Muscle of leg (tissue), 11 donors: ENCODE data around the gene A1CF. TPM values are rescaled to one million over a fixed set of nuclear protein-coding genes. Genes with fewer than 3 reads are reported as not detected.
"Not testable (repeated sequence)": the region's sequence is repeated elsewhere in the genome, so short reads cannot be mapped to it uniquely, and the experiment has no call there.

ENCODE experiments used
- DNase-seq: peaks from one replicate; pipeline ENCODE4 v3.0.0; 2013
- H3K27ac ChIP-seq: one replicate; pipeline ENCODE4 v1.5.1; 2013; ENCODE audit warnings: mild to moderate bottlenecking, low read length, control low read depth
- H3K27me3 ChIP-seq: one replicate; pipeline ENCODE4 v1.6.1; 2013; ENCODE audit warnings: low read length; ENCODE audit not compliant: control insufficient read depth, insufficient read depth
- H3K36me3 ChIP-seq: one replicate; pipeline ENCODE4 v1.6.1; 2013; ENCODE audit warnings: low read length; ENCODE audit not compliant: control insufficient read depth, insufficient read depth
- H3K4me1 ChIP-seq: one replicate; pipeline ENCODE4 v1.6.1; 2013; ENCODE audit warnings: low read length; ENCODE audit not compliant: control insufficient read depth, insufficient read depth
- H3K4me3 ChIP-seq: one replicate; pipeline ENCODE4 v1.5.1; 2013; ENCODE audit warnings: low read length, control low read depth
- H3K9me3 ChIP-seq: replicated peaks from 2 replicates; pipeline ENCODE4 v1.6.1; 2013; ENCODE audit warnings: low read depth, low read length; ENCODE audit not compliant: control insufficient read depth
- WGBS: methylation state at CpG from one replicate; pipeline ENCODE4 v1.1.5; 2013; ENCODE audit warnings: missing lambda C conversion rate; ENCODE audit not compliant: insufficient coverage; 5-methylcytosine and 5-hydroxymethylcytosine counted together
- polyA plus RNA-seq, 8 donors: library from polyadenylated mRNA; unstranded; fragments of 120-200 nt; gene quantifications; one replicate each; pipeline versions ENCODE4 v1.2.1 to v1.2.3, GENCODE V29; 2013; ENCODE audit warnings: inconsistent platforms in 1 of 8, low replicate concordance in 1 of 8; ENCODE audit not compliant: insufficient read length in 8 of 8, insufficient read depth in 1 of 8
- total RNA-seq: library from RNA; stranded (reverse); fragments of 120-200 nt; gene quantifications from one replicate; pipeline ENCODE4 v1.2.4, GENCODE V29; 2013

A1CF gene
- total and polyA plus RNA-seq, 9 donors: 0.01 to 2.4 (median 0.11) TPM; not detected in 4

DNA sequence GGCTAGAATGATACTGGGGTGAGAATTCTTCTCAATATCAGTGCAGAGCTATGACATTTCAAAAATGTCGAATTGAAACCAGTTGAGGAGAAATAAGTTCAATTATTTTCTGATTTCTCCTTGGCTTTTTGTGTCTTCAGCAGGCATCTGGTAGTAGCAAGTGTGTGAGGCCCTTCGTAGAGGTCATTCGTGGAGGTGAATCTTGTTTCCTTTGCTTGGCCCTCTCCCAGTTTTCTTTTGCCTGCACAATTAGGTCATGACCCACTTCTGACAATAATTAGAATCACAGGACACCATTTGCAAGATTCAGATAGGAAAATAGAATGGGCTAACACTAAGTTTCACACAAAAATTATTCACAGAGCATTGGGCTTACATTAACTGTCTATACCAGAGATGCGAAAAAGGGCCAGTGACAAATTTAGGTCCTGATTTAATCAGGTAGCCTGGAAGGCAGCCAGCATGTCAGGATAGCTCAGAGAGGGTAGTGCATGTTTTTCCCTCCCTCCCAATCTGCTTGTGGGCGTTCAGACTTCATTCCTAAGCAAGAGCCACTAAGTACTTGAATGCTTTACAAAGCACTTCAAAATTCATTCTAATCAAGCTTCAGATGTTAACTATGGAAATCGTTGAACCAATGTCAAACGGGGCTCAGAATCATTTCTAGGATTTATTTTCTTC lies 24.0 kb upstream of the A1CF start:
- Histone ChIP-seq H3K4me3 (no peak overlapping the region), H3K27me3 (no peaks in the 10 kb centered on the region), H3K4me1 (no peaks in the 10 kb centered on the region), H3K9me3 (no peaks in the 10 kb centered on the region), H3K27ac (no peak overlapping the region), H3K36me3 (no peaks in the 10 kb centered on the region)
- WGBS: 64% methylated on average over 3 of the region's 7 CpGs
- no peak for DNase-seq

DNA sequence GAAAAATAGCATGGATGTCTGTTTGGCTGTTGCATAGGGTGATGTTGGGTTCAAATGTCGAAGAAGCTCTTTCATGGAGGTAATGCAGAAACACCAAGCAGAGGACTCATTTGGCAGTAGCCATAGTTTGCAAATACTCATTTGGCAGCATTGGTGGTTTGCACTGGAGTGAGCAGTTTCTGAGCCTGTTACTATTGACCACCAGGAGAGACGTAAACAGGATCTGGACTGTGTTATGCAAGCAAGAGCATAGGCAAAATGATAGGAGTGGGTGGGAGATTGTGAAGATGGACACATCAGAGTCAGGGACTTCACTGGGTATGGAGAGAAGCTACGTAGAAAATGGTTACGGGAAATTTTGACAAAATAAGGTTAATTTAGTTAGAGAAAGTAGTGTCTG lies 22.9 kb upstream of the A1CF start:
- Histone ChIP-seq H3K36me3 (no peaks in the 10 kb centered on the region), H3K27ac (no peak overlapping the region), H3K27me3 (no peaks in the 10 kb centered on the region), H3K4me1 (no peaks in the 10 kb centered on the region), H3K9me3 (no peaks in the 10 kb centered on the region), H3K4me3 (no peak overlapping the region)
- 96% methylated on average over 4 of the region's 4 CpGs for WGBS
- DNase-seq: no peak

DNA sequence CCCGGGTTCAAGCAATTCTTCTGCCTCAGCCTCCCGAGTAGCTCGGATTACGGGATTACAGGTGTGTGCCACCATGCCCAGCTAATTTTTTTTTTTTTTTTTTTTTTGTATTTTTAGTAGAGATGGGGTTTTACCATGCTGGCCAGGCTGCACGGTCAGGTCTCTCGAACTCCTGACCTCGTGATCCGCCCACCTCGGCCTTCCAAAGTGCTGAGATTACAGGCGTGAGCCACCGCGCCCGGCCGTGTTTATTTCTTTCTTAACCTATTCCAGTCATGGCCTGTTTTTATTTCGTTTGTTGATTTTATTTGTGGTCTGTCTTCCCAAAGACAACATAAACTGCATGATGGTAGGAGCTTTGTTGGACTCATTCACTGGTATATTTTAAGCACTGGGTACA lies 20.4 kb upstream of the A1CF start:
- not testable (repeated sequence) for H3K4me3 ChIP-seq, H3K4me1 ChIP-seq, H3K9me3 ChIP-seq, H3K36me3 ChIP-seq, H3K27ac ChIP-seq, DNase-seq, H3K27me3 ChIP-seq
- no CpG with 5 or more reads among the region's 15 CpGs for WGBS

DNA sequence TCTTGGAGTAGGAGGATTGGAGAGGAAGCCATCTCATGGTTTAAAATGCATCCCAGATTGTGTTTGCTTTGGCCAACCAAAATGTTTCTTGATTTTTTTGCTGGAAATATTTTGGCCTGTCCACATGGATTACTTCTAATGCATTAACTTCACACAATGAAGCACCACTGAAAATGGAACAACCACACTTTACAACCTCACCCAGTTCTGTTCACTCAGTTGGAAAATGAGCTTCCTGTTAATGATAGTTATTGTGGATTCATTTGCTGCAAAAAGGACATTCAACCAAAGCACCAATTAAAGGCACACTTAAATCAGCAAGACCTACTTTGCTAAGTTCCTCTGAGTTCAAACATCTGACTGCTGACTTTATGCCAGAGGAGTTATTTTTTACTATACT lies 11.3 kb upstream of the A1CF start:
- H3K4me3 ChIP-seq: no peak overlapping the region
- no peak overlapping the region for H3K27ac ChIP-seq
- H3K4me1 ChIP-seq: no peaks in the 10 kb centered on the region
- no peaks in the 10 kb centered on the region for H3K36me3 ChIP-seq
- no peak for DNase-seq
- H3K27me3 ChIP-seq: no peaks in the 10 kb centered on the region
- H3K9me3 ChIP-seq: no peaks in the 10 kb centered on the region

DNA sequence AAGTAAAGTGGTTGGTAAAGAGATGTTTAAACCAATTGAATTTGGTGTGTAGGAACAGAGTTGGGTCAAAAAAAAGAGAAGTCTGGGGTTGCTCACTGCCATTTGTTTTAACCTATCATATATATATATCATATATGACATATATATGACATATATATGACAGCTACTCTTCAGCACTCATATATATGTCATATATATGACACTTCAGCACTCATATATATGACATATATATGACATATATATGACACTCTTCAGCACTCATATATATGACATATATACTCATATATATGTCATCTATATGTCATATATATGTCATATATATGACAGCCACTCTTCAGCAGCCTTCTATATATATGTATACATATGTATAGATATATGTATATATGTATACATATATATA lies 8.9 kb upstream of the A1CF start:
- no peak overlapping the region for H3K4me3 ChIP-seq
- H3K27ac ChIP-seq: no peak overlapping the region
- no peak for DNase-seq
- H3K9me3 ChIP-seq: no peaks in the 10 kb centered on the region
- H3K4me1 ChIP-seq: no peaks in the 10 kb centered on the region
- H3K36me3 ChIP-seq: no peaks in the 10 kb centered on the region
- no peaks in the 10 kb centered on the region for H3K27me3 ChIP-seq

DNA sequence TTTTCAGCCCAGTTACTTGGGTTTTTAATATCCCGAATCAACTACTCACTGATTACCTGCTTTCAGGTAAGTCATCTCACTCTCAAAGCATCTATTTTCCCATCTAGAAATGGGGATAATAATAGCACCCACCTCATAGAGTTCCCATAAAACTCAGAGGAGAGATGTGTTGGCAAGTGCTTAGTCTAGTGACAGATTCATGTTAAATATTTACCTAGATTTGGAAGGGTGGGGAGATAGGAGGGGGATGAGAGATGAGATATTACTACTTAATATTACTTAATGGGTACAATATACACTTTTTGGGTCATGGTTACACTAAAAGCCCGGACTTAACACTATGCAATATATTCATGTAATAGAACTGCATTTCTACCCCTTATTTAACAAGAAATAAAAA lies 7.0 kb upstream of the A1CF start:
- no CpG with 5 or more reads among the region's 2 CpGs for WGBS
- no peak overlapping the region for H3K4me3 ChIP-seq
- DNase-seq: no peak
- H3K4me1 ChIP-seq: no peaks in the 10 kb centered on the region
- H3K36me3 ChIP-seq: no peaks in the 10 kb centered on the region
- no peaks in the 10 kb centered on the region for H3K9me3 ChIP-seq
- H3K27ac ChIP-seq: no peak overlapping the region
- H3K27me3 ChIP-seq: no peaks in the 10 kb centered on the region

DNA sequence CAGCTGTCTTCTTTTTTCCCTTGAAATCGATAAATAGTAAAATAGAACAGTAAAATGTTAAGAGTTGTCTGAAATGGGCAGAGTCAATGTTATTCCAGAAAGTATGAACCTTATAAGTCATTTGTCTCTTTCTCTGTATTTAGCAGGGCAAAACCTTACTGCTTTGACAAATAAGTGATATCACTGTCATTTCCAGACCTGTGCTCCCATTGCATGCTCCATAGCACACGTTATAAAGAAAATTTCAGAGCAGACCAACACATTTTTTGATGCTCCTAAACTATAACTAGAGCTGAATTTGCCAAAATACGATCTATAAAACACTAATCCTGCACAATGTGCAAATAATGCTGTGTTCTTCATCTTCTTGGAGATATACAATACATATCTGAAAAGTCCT lies 1.1 kb downstream of the A1CF start:
- Histone ChIP-seq H3K4me1 (no peaks in the 10 kb centered on the region), H3K9me3 (no peaks in the 10 kb centered on the region), H3K4me3 (no peak overlapping the region), H3K27me3 (no peaks in the 10 kb centered on the region), H3K36me3 (no peaks in the 10 kb centered on the region), H3K27ac (no peak overlapping the region)
- 33% methylated on average over 1 of the region's 3 CpGs for WGBS
- DNase-seq: no peak

DNA sequence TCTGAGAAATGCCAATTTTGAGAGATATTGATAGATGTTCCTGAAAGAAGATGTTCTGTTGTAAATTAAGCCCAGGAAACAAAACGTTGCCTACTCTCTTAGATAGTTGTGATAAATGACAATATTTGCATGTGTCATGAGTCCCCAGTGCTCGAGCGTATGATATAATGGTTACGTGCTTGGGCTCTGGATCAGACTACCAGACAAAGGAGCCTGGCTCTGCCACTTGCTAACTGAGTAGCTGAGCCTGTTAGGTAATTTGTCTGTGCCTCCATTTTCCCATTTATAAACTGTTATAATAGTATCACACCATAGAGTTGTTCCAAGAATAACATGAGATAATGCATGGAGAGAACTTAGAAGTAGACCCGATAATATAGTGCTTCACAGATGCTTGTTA lies 1.8 kb downstream of the A1CF start:
- Histone ChIP-seq H3K4me1 (no peaks in the 10 kb centered on the region), H3K9me3 (no peaks in the 10 kb centered on the region), H3K27ac (no peak overlapping the region), H3K4me3 (no peak overlapping the region), H3K36me3 (no peaks in the 10 kb centered on the region), H3K27me3 (no peaks in the 10 kb centered on the region)
- 22% methylated on average over 1 of the region's 5 CpGs for WGBS
- no peak for DNase-seq

DNA sequence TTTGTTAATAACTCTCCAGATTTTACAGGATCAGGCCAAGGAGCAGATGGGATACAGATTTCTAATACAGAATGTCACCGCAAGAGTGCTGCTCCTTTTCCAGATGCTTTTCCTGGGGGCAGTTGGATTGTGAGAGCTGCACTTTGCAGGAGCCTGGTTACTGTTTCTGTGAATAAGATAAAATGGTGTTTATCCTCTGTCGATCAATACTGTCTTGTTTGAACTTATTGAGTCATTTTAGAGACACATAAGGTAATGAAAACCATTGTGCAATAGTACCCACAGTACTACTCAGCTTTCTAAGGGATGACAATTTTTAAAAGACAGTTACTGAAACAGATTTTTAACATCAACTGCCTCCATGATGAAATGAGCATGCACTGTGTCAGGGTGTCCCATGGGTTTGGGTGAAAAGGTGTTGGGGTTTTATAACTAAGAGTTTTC lies 2.9 kb downstream of the A1CF start:
- Histone ChIP-seq H3K27ac (no peak overlapping the region), H3K4me3 (no peak overlapping the region), H3K27me3 (no peaks in the 10 kb centered on the region), H3K4me1 (no peaks in the 10 kb centered on the region), H3K9me3 (no peaks in the 10 kb centered on the region), H3K36me3 (no peaks in the 10 kb centered on the region)
- WGBS: 38% methylated on average over 2 of the region's 2 CpGs
- no peak for DNase-seq

DNA sequence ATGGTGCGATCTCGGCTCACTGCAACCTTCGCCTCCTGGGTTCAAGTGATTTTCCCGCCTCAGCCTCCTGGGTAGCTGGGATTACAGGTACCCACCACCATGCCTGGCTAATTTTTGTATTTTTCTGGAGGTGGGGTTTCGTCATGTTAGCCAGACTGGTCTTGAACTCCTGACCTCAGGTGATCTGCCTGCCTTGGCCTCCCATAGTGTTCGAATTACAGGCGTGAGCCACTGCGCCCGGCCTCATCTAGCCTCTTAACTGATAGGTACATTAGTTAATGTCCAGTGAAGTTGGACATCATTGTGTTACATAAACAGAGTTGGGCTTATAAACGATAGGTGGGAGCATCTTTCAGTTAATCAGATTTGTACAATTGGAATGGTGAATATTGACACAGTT lies 4.4 kb downstream of the A1CF start:
- 82% methylated on average over 5 of the region's 10 CpGs for WGBS
- not testable (repeated sequence) for H3K4me3 ChIP-seq, H3K27ac ChIP-seq, H3K4me1 ChIP-seq, DNase-seq, H3K36me3 ChIP-seq, H3K27me3 ChIP-seq, H3K9me3 ChIP-seq

DNA sequence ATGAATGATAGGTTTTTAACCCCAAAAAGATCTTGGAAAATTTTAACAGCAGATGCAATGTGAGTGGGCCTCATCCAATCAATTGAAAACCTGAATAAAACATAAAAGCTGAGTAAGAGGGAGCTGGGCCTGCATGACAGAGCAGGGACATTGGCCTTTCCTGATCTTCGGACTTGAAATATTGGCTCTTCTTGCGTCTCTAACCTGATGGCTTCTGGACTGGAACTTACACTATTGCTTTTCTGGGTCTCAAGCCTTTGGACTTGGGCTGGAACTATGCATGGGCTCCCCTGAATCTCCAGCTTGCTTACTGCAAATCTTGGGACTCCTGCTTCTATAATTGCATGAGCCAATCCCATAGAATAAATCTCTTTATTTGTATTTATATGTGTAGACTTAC lies 9.0 kb downstream of the A1CF start:
- Histone ChIP-seq H3K9me3 (no peaks in the 10 kb centered on the region), H3K4me3 (no peak overlapping the region), H3K27ac (no peak overlapping the region), H3K27me3 (no peaks in the 10 kb centered on the region), H3K36me3 (no peaks in the 10 kb centered on the region), H3K4me1 (no peaks in the 10 kb centered on the region)
- WGBS: 95% methylated on average over 2 of the region's 2 CpGs
- no peak for DNase-seq
